Vagina (tissue), 2 donors: ENCODE results near the gene DHDDS. TPM values are rescaled to one million over a fixed set of nuclear protein-coding genes. Genes with fewer than 3 reads are reported as not detected.

Experiments used
- DNase-seq, 2 donors: peaks; one replicate each; pipeline ENCODE4 v3.0.0-alpha.2; 2017; ENCODE audit errors: extremely low spot score in 2 of 2
- H3K27ac ChIP-seq: fragments of 200-600 bp; sonication (generic); one replicate; pipeline ENCODE4 v1.5.1; 2019
- H3K27me3 ChIP-seq: fragments of 200-600 bp; sonication (generic); one replicate; pipeline ENCODE4 v1.5.1; 2019
- H3K36me3 ChIP-seq, 2 donors: fragments of 200-600 bp; sonication (generic); one replicate each; pipeline ENCODE4 v1.5.1; 2017 to 2019
- H3K4me1 ChIP-seq: fragments of 200-600 bp; sonication (generic); one replicate; pipeline ENCODE4 v1.5.1; 2019
- H3K4me3 ChIP-seq, 2 donors: fragments of 200-600 bp; sonication (generic); 1 replicate in 1 of 2; 2 replicates in 1 of 2; pipeline ENCODE4 v1.5.1; 2016 to 2019
- H3K9me3 ChIP-seq: fragments of 200-600 bp; sonication (generic); one replicate; pipeline ENCODE4 v1.5.1; 2019
- POLR2A ChIP-seq, 2 donors: fragments of 450-650 bp; IDR thresholded peaks; one replicate each; pipeline ENCODE4 v1.6.1; 2017; ENCODE audit warnings: antibody characterized with exemption in 2 of 2, mild to moderate bottlenecking in 2 of 2, moderate library complexity in 2 of 2
- POLR2AphosphoS5 ChIP-seq, 2 donors: sonication (generic); formaldehyde crosslinking; IDR thresholded peaks; one replicate each; pipeline ENCODE4 v1.9.0; 2017; ENCODE audit warnings: antibody characterized with exemption in 2 of 2, mild to moderate bottlenecking in 2 of 2, low read depth in 1 of 2; ENCODE audit not compliant: insufficient read depth in 1 of 2
- intact Hi-C: fragments of 100-400 bp; cut with DNase I; formaldehyde crosslinking; loops from one replicate; pipeline ENCODE4 v1.15.1; 2023
- total RNA-seq: library from RNA; depleted of rRNA; stranded (reverse); fragments of >200 nt; gene quantifications from one replicate; pipeline ENCODE4 v1.2.3, GENCODE V29; 2016
- TF ChIP-seq, protein P1 (sequence below), 3 experiments: fragments of 450-650 bp in 2 of 3; fragments of 200-600 bp in 1 of 3; sonication (generic) in 1 of 3; IDR thresholded peaks; one replicate each; pipeline ENCODE4 v1.5.1; 2017 to 2019; ENCODE audit warnings: antibody characterized with exemption in 3 of 3, mild to moderate bottlenecking in 2 of 3, moderate library complexity in 2 of 3

The DHDDS gene
- total RNA-seq, 1 donor from 2014 or later, result 24.8 TPM

DNA sequence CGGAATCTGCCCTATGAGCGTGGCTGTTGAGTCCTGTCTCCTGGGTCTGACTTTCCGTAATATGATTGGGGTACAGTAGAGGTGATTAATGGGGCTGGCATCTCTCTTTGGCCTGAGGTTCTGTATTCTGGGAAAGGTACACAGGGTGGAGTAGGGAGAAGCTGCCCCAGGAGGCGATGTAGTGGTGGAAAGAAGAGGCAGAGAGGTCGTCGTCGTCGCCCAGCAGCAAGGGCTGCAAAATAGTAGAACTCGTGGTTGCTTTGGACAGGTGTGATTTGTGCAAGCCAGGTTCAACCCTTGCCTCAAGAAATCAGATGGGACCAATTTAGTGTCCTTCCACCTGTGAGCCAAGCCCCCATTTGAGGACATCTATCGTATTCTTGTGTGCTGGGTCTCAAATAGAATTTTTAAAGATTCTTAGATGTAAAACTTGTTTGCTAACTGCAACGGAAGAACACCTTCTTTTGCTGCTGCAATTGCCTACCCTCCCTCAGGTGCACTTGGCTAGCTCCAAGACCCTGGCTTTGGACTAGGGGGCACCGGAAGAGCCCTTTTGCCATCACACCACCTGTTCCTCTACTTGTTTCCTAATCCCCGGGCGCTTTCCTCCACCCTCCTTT, 38.9 kb downstream of the DHDDS start:
- Histone ChIP-seq H3K27me3 (no peaks in the 10 kb centered on the region), H3K4me3 (peak overlapping the region; percentile 94 to 99), H3K4me1 (peaks cover 52% of the 10 kb centered on the region), H3K9me3 (no peaks in the 10 kb centered on the region), H3K36me3 (peaks cover 0 to 26% of the 10 kb centered on the region in 2 donors), H3K27ac (no peak overlapping the region)
- no peak for DNase-seq
- intact Hi-C loops, result loop anchor here (2.0 kb wide), 1 partner anchor 40 kb away; no protein-coding TSS in a partner anchor
- TF ChIP-seq POLR2AphosphoS5 (IDR thresholded peaks at IDR 0.05; ENCODE audit: insufficient read depth in 1 of 2, low read depth in 1 of 2) (no peak), POLR2A (IDR thresholded peaks at IDR 0.05) (no peak)

DNA sequence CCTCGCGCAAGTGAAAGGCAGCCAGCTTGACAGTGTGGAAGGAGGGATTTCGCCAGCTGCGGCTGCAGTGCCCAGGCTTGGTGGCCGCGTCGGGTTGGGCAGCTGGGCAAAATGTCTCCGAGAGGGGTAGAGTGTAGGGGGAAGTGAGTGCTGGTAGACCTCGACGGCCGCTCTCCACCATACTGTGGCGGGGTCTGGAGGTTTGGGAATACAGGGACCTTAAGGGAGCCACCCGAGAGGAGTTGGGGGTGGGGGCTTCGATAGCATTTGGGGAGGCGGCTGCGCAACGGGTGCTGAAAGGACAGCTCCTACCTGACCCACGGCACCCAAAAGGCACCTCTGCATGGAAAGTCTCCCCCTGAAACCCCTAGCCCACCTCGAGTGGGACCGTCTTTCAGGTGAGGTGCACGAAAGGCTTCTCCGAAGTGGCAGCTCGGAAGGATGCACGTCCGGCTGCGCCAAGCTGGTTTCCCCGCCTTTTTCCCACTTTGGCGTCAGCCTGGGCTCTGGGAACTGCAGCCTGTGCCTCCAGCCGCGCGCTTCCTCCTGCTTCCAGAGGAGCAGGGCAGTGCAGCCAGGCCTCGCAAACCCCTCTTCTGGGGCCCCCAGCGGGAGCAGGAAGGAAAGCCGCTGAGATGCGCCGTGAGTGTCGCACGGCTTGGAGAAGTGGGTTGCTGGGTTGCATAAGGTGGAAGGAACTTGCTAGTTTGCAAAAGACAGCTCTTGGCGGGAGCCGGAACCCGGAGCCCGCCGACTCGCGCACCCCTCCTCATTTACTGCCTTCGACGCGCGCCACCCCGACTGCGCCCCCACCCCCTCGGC, 39.6 kb downstream of the DHDDS start:
- Histone ChIP-seq H3K4me1 (peaks cover 52% of the 10 kb centered on the region), H3K9me3 (no peaks in the 10 kb centered on the region), H3K36me3 (peaks cover 0 to 26% of the 10 kb centered on the region in 2 donors), H3K27me3 (no peaks in the 10 kb centered on the region), H3K27ac (peak overlapping the region; percentile 100), H3K4me3 (peak overlapping the region; percentile 94 to 99)
- DNase-seq, result peak in 1 of 2 donors; percentile 91
- TF ChIP-seq, protein P1, sequence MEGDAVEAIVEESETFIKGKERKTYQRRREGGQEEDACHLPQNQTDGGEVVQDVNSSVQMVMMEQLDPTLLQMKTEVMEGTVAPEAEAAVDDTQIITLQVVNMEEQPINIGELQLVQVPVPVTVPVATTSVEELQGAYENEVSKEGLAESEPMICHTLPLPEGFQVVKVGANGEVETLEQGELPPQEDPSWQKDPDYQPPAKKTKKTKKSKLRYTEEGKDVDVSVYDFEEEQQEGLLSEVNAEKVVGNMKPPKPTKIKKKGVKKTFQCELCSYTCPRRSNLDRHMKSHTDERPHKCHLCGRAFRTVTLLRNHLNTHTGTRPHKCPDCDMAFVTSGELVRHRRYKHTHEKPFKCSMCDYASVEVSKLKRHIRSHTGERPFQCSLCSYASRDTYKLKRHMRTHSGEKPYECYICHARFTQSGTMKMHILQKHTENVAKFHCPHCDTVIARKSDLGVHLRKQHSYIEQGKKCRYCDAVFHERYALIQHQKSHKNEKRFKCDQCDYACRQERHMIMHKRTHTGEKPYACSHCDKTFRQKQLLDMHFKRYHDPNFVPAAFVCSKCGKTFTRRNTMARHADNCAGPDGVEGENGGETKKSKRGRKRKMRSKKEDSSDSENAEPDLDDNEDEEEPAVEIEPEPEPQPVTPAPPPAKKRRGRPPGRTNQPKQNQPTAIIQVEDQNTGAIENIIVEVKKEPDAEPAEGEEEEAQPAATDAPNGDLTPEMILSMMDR (IDR thresholded peaks at IDR 0.05), result no peak
- TF ChIP-seq POLR2AphosphoS5 (IDR thresholded peaks at IDR 0.05; ENCODE audit: insufficient read depth in 1 of 2, low read depth in 1 of 2) (peak in 1 of 2 donors; percentile 44), POLR2A (IDR thresholded peaks at IDR 0.05) (no peak)
- intact Hi-C loops, result loop anchor here (2.0 kb wide), 1 partner anchor 41 kb away; no protein-coding TSS in a partner anchor

DNA sequence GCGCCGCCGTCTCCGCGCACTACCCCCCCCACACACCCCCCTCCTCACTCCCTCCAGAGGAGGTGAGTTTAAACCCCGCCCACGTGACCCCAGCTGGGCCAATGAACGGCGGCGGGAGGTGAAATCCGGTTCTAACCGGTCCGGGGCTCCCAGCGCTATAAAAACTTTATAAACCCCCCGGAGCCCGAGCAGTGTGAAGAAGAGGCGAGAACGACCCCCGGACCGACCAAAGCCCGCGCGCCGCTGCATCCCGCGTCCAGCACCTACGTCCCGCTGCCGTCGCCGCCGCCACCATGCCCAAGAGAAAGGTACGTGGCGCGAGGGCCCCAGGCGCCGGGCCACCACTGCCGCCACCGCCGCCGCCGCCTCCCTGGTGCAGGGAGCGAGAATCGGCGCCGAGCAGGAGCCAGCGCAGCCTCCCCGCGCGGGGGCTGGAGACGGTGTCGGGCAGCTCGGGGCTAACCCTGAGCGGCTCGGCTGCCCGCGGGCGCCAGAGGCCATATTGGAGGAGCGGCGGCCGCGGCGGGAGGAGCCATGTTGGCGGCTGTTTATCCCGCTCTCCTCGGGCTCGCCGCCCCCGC, 40.3 kb downstream of the DHDDS start, which contains the start of gene HMGN2:
HMGN2 (plus strand) TSS at position 121 of the 581 bp plus-strand sequence; CDS start at position 294, 173 bp downstream.
- TF ChIP-seq, protein P1 (IDR thresholded peaks at IDR 0.05), result no peak
- peak in 1 of 2 donors; percentile 73 for TF ChIP-seq POLR2AphosphoS5 (IDR thresholded peaks at IDR 0.05; ENCODE audit: insufficient read depth in 1 of 2, low read depth in 1 of 2)
- TF ChIP-seq POLR2A (IDR thresholded peaks at IDR 0.05), result peak in 1 of 2 donors; percentile 71
- Histone ChIP-seq H3K4me3 (peak within 1 kb of the TSS; percentile 94 to 99), H3K36me3 (peaks cover 0 to 19% of the 10 kb centered on the region in 2 donors), H3K4me1 (peaks cover 52% of the 10 kb centered on the region), H3K27ac (peak within 1 kb of the TSS; percentile 100), H3K9me3 (no peaks in the 10 kb centered on the region), H3K27me3 (no peaks in the 10 kb centered on the region)
- intact Hi-C loops, result no loop called here
- DNase-seq, result peak in 1 of 2 donors; percentile 94

DNA sequence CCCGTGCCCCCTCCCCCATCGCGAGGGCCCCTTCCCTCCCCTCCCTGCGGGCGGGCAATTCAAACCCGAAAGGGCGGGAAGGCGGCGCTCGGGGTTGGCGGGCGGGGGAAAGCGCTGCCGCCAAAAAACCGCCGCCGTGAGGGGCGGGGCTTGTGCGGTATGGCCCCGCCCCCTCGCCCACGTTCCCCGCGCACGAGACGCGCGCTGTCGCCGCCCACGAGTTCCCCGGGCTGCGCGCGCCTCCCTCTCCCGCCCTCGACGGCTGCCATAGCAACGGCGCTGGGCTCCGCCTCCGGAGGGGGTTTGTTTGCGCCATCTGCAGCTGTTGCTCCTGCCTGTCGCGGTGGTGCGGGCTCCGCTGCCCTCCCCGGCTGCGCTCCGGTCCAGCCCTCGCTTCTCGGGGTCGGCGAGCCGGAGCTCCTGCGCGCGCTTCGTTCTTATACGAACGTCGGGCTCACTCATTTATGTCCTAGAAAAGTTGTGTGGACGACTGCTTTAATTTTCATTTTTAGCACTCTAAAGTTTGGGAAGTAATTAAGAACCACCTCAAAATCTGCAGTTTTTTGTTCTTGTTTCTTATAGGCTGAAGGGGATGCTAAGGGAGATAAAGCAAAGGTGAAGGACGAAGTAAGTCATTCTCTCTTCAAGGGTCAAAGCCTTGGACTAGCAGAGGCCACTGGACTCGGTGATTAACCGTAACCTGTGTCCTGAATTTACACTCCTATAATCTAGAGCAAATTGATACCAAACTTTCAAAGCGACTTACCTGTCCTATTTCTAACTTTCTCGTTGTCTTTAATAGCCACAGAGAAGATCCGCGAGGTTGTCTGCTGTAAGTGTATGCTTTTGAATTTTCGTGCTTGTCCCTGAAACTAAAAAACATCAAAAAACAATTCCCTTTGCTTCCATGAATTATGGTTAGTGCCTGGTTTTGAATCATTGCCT, 41.1 kb downstream of the DHDDS start:
- intact Hi-C loops, result no loop called here
- Histone ChIP-seq H3K4me1 (peaks cover 52% of the 10 kb centered on the region), H3K27me3 (no peaks in the 10 kb centered on the region), H3K36me3 (peaks cover 0 to 19% of the 10 kb centered on the region in 2 donors), H3K27ac (peak overlapping the region; percentile 100), H3K9me3 (no peaks in the 10 kb centered on the region), H3K4me3 (peak overlapping the region; percentile 94 to 99)
- DNase-seq, result peak; percentile 95 to 98
- TF ChIP-seq POLR2A (IDR thresholded peaks at IDR 0.05) (peak in 1 of 2 donors; percentile 84), POLR2AphosphoS5 (IDR thresholded peaks at IDR 0.05; ENCODE audit: insufficient read depth in 1 of 2, low read depth in 1 of 2) (peak; percentile 58 to 62)
- TF ChIP-seq, protein P1 (IDR thresholded peaks at IDR 0.05), result no peak
